ENCODE measurements around the gene DCLK1. TPM values are rescaled to one million over a fixed set of nuclear protein-coding genes. Genes with fewer than 3 reads are reported as not detected.

Gene DCLK1
- total RNA-seq, 2 donors from 2014 or later, result 3.8 to 3.9 TPM

DNA sequence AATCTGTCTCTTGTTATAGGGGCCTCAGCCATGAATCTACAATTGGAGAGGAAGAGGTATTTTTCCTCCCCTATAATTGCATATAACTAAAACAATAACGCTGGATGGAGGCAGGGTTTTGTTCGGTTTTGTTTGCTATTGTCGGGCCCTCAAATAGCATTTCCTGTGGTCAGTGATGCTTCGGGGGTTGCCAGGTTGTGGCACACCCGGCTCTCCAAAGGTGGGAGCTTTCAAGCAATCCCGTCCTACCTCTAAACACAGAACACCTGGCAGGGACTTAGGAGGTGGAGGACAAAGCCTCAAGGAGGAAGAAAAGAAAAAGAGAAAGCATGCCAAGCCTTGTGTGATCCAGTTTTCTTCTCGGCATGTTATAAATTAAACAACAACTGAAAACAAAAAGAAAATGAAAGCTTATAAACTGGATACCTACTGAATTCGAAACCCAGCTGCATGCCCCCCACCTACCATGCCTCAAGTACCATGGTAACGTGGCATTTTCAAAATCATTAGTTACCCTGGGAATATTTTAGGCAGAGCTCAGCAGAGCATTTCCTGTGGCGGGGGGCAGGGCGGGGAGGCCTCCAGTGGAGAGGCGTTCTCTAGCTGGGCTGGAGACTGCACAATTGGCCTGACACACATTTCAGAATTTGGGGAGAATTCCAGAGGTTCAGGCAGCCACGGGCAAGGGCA lies 213.8 kb downstream of the DCLK1 start:
- H3K27ac ChIP-seq, result no peak overlapping the region
- no peaks in the 10 kb centered on the region for H3K36me3 ChIP-seq
- no peaks in the 10 kb centered on the region for H3K9me3 ChIP-seq
- H3K4me3 ChIP-seq, result no peak overlapping the region
- H3K27me3 ChIP-seq (replicated peaks; ENCODE audit: insufficient read depth), result no peaks in the 10 kb centered on the region
- 33% methylated on average over 13 of the region's 13 CpGs for WGBS
- TF ChIP-seq POLR2A (IDR thresholded peaks at IDR 0.05) (no peak), POLR2AphosphoS5 (IDR thresholded peaks at IDR 0.05) (no peak)
- TF ChIP-seq, protein P1, sequence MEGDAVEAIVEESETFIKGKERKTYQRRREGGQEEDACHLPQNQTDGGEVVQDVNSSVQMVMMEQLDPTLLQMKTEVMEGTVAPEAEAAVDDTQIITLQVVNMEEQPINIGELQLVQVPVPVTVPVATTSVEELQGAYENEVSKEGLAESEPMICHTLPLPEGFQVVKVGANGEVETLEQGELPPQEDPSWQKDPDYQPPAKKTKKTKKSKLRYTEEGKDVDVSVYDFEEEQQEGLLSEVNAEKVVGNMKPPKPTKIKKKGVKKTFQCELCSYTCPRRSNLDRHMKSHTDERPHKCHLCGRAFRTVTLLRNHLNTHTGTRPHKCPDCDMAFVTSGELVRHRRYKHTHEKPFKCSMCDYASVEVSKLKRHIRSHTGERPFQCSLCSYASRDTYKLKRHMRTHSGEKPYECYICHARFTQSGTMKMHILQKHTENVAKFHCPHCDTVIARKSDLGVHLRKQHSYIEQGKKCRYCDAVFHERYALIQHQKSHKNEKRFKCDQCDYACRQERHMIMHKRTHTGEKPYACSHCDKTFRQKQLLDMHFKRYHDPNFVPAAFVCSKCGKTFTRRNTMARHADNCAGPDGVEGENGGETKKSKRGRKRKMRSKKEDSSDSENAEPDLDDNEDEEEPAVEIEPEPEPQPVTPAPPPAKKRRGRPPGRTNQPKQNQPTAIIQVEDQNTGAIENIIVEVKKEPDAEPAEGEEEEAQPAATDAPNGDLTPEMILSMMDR (IDR thresholded peaks at IDR 0.05), result no peak
- no peak for DNase-seq (ENCODE audit: low spot score)
- intact Hi-C loops (cut with DNase I), result no loop called here
- no peaks in the 10 kb centered on the region for H3K4me1 ChIP-seq (replicated peaks)

DNA sequence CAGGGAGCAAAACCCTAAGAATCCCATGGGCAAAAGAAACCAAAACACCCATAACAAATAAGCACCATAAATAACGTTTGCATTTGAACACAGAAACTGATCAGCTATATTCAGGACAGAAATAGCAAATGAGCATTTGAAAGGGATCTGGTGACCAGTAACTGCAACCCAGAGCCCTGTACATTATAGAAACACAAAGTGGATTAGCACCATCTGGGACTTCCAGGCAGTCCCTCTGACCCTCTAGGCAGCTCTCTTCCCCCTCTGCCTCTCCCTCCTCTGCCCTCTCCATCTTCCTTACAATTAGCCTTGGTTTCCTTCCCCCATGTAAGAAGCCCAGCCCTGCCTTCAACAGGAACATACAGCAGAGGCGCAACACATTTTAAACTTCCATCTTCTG lies 215.0 kb downstream of the DCLK1 start:
- no peaks in the 10 kb centered on the region for H3K27me3 ChIP-seq (replicated peaks; ENCODE audit: insufficient read depth)
- H3K4me3 ChIP-seq, result no peak overlapping the region
- DNase-seq (ENCODE audit: low spot score), result no peak
- intact Hi-C loops (cut with DNase I), result no loop called here
- H3K36me3 ChIP-seq, result no peaks in the 10 kb centered on the region
- H3K4me1 ChIP-seq (replicated peaks), result no peaks in the 10 kb centered on the region
- no peaks in the 10 kb centered on the region for H3K9me3 ChIP-seq
- TF ChIP-seq POLR2AphosphoS5 (IDR thresholded peaks at IDR 0.05), result no peak
- no peak for TF ChIP-seq POLR2A (IDR thresholded peaks at IDR 0.05)
- TF ChIP-seq, protein P1 (IDR thresholded peaks at IDR 0.05), result no peak
- 76% methylated on average over 2 of the region's 2 CpGs for whole genome bisulfite sequencing
- no peak overlapping the region for H3K27ac ChIP-seq

DNA sequence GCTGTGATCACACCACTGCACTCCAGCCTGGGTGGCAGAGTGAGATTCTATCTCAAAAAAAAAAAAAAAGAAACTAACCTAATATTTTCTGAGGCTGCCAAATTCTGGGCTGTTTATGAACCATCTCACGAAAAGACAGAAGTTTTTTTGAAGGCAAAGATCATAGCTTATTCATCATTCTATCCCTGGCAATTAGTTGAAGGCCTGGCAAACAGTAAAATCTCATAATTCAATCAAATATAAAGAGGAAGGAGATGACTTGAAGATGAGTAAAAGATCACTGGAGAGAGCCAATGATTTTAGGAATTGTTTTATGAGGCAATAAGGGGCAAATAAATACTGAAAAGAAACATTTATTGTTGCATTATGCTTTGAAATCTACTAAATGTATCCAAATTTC lies 216.5 kb downstream of the DCLK1 start:
- Histone ChIP-seq H3K4me1 (replicated peaks) (no peaks in the 10 kb centered on the region), H3K27ac (no peak overlapping the region), H3K4me3 (no peak overlapping the region), H3K27me3 (replicated peaks; ENCODE audit: insufficient read depth) (no peaks in the 10 kb centered on the region), H3K36me3 (no peaks in the 10 kb centered on the region), H3K9me3 (no peaks in the 10 kb centered on the region)
- no peak for DNase-seq (ENCODE audit: low spot score)
- 23% methylated on average over 1 of the region's 1 CpG for WGBS
- intact Hi-C loops (cut with DNase I), result no loop called here
- TF ChIP-seq, protein P1 (IDR thresholded peaks at IDR 0.05), result no peak
- TF ChIP-seq POLR2A (IDR thresholded peaks at IDR 0.05), result no peak
- TF ChIP-seq POLR2AphosphoS5 (IDR thresholded peaks at IDR 0.05), result no peak

DNA sequence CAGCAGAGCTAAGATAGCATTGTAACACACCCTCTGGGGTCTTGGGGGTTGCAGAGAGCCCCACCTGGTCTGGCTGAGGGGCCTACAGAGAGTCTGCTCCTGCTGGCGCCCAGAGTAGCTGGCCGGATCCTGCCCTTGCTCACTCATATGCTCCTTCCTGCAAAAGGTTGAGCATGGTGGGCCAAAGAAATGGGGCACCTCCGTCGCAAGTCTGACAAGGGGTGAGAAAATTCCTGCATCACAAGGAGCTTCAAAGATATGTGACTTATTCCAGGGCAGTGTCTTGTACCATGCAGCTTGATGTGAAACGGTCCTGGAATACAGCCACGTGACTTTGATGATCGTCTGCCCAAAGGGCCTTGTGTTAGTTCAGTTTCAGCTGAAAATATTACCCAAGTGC lies 218.3 kb downstream of the DCLK1 start:
- DNase-seq (ENCODE audit: low spot score), result no peak
- H3K27ac ChIP-seq, result no peak overlapping the region
- no peaks in the 10 kb centered on the region for H3K27me3 ChIP-seq (replicated peaks; ENCODE audit: insufficient read depth)
- H3K4me1 ChIP-seq (replicated peaks), result no peaks in the 10 kb centered on the region
- H3K4me3 ChIP-seq, result no peak overlapping the region
- WGBS, result 94% methylated on average over 7 of the region's 7 CpGs
- intact Hi-C loops (cut with DNase I), result no loop called here
- no peaks in the 10 kb centered on the region for H3K9me3 ChIP-seq
- no peak for TF ChIP-seq POLR2A (IDR thresholded peaks at IDR 0.05)
- TF ChIP-seq, protein P1 (IDR thresholded peaks at IDR 0.05), result no peak
- TF ChIP-seq POLR2AphosphoS5 (IDR thresholded peaks at IDR 0.05), result no peak
- no peaks in the 10 kb centered on the region for H3K36me3 ChIP-seq

DNA sequence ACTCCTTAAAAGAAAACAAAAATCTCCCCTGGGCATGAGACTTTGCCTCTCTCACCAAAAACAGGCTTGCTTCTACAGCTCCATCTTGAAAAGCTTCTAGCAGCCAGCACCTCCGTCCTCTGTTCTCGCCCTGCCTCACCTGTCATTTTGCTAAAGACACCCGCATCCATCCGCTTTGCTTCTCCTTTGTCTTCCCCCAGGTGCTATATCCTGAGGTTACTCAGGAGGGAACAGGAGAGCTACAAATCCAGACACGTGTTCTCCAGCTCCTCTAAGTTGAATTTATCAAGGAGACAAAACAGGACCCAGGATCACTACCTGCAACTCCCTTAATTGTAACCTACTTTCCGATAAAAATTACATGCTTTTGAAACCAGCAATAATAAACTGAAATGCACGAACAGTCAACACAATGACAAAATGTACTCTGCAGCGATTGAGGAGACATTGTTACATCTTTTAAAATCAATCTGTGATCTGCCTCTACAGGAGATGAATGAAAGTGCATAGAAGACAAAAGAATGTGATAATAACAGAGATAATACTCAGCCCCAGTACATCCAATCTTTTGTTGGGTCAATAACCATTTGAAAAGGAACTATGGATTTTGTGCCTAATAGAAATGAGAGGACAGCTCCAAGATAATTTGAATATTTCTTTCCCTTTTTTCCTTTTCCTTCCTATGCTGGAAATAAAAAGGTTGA lies 221.2 kb downstream of the DCLK1 start:
- intact Hi-C loops (cut with DNase I), result no loop called here
- no peak for DNase-seq (ENCODE audit: low spot score)
- H3K27ac ChIP-seq, result no peak overlapping the region
- TF ChIP-seq, protein P1 (IDR thresholded peaks at IDR 0.05), result no peak
- TF ChIP-seq POLR2AphosphoS5 (IDR thresholded peaks at IDR 0.05) (no peak), POLR2A (IDR thresholded peaks at IDR 0.05) (no peak)
- H3K4me3 ChIP-seq, result no peak overlapping the region
- WGBS, result 60% methylated on average over 8 of the region's 8 CpGs
- H3K36me3 ChIP-seq, result no peaks in the 10 kb centered on the region
- H3K27me3 ChIP-seq (replicated peaks; ENCODE audit: insufficient read depth), result no peaks in the 10 kb centered on the region
- no peaks in the 10 kb centered on the region for H3K4me1 ChIP-seq (replicated peaks)
- no peaks in the 10 kb centered on the region for H3K9me3 ChIP-seq

Measured in prostate gland (tissue), 2 donors.